GM12874 (cell line): Measurements from ENCODE around the gene PDZK1.

Experiments
- CTCF ChIP-seq: IDR thresholded peaks from 2 replicates; pipeline ENCODE4 v1.5.1; 2011; ENCODE audit warnings: low read depth, mild to moderate bottlenecking, control low read depth, low read length, moderate library complexity; ENCODE audit not compliant: insufficient read depth

The PDZK1 gene

DNA sequence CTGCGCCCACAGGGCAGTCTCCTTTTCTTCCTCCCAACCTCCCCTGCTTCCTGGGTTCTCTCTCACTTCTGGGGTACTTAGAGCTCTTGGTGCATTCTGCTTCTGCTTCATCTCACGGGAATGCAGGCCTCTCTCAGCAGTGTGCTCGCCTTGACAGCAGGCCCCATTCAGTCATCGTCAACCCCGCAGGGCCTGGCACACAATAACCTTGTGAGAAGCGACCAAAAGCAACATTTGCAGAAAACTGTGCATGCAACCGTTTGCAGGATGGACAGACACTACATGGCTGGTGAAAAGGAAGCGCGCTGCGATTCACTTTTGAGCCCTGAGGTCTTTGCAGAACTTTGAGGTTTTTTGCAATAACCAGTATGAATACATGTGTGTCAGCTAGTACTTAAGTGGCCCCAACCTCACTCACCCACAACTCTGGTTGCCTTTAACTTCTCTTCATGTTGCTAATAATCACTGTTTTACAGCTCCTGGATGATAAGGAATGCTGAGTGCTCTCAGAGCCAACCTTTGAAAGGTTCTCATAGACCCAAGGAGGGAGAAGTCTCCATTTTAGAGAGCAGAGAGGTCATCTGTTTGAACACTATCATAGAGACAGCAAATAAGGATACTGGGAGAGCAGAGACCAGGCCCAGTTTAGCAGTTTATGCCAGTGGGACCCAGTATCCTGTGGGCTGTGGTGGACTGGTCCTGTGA, 9.6 kb upstream of the PDZK1 start:
- TF ChIP-seq CTCF = no peak

DNA sequence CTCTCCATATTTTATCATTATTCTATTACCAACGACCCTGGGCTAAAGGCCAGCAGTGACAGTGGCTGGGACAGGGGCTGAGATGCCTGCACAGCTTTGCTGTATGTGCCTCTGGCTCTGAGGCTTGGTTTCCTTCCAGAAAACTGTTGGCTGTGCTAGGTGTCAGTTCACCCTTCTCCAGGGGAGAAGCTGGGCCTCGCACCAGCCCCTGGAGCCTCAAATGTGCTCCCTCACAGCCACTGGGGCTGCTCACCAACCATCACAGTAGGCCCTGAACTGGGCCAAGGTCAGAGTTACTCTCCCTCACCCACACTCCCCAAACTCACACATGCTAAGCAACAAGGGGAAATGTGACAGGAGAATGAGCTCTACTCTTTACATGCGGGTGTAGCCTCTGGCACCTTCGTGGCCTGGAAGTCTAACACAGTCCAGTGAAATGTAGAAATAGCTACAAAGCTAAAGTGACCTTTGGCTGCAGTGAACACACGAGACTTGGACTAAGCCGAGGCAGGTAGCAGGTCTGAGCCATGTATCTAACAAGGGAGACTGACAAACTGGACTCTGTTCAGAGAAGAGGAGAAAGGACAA, 7.5 kb upstream of the PDZK1 start:
- no peak for TF ChIP-seq CTCF

- no peak for TF ChIP-seq CTCF
Observed at GRCh38 chr1:145711213-145711651, 4.1 kb upstream of the PDZK1 start.

DNA sequence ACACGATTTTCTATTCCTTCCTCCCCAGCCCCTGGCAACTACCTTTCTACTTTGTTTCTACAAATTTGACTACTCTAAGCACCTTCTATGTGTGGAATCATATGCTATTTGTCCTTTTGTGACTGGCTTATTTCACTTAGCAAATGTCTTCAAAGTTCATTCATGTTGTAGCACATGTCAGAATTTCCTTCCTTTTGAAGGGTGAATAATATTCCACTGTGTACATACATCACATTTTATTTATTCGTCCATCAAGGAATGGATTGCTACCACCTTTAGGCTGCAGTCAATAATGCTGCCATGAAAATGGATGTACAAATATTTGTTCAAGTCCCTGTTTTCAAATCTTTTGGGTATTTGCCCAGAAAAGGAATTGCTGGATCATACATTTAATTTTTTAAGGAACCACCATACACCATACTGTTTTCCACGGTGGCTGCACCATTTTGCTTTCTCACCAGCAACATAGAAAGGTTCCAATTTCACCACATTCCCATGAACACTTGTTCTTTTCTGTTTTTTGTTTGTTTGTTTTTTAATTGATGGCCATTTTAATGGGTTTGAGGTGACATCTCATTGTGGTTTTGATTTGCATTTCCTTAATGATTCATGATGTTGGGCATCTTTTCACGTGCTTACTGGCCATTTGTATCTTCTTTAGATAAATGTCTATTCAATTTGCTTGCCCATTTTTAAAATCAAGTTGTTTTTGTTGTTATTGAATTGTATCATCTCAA, 3.3 kb upstream of the PDZK1 start:
- TF ChIP-seq CTCF = no peak

- no peak for TF ChIP-seq CTCF
Observed at GRCh38 chr1:145708063-145708462, 895 bp upstream of the PDZK1 start.

DNA sequence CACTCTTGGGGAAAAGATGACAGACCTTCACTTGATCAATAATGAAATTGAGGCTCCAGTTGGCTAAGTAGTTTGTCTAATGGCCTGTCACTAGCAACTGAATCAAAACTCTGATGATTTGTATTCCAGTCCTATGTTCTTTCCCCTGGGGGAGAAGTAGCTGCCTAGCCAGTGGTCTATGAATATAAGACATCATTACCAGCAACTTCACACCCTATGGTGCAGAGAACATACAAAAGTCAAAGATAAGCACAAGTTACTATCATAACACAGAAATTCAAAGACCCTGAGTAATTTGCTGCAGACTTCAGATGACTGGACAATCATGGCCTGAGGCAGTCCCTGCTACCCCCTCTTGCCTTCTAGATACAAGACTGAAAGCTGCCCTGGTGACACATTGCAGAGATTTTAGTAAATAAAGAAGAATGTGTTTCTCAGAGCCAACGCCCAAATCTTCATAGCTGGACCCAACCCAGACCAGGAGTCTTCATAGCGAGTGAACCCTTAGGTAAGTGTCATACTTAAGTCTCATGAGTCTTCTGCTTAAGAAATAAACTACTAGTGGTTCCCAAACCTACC, 993 bp downstream of the PDZK1 start:
- TF ChIP-seq CTCF = no peak

GRCh38 chr1:145705622-145706021, 1.5 kb downstream of the PDZK1 start:
- TF ChIP-seq CTCF = no peak
